Vagina (tissue), 2 donors: ENCODE results near the gene CDC14A. TPM values are rescaled to one million over a fixed set of nuclear protein-coding genes. Genes with fewer than 3 reads are reported as not detected.

Experiments
- DNase-seq, 2 donors: peaks; one replicate each; pipeline ENCODE4 v3.0.0-alpha.2; 2017; ENCODE audit errors: extremely low spot score in 2 of 2
- H3K27ac ChIP-seq: fragments of 200-600 bp; sonication (generic); one replicate; pipeline ENCODE4 v1.5.1; 2019
- H3K27me3 ChIP-seq: fragments of 200-600 bp; sonication (generic); one replicate; pipeline ENCODE4 v1.5.1; 2019
- H3K36me3 ChIP-seq, 2 donors: fragments of 200-600 bp; sonication (generic); one replicate each; pipeline ENCODE4 v1.5.1; 2017 to 2019
- H3K4me1 ChIP-seq: fragments of 200-600 bp; sonication (generic); one replicate; pipeline ENCODE4 v1.5.1; 2019
- H3K4me3 ChIP-seq, 2 donors: fragments of 200-600 bp; sonication (generic); 1 replicate in 1 of 2; 2 replicates in 1 of 2; pipeline ENCODE4 v1.5.1; 2016 to 2019
- H3K9me3 ChIP-seq: fragments of 200-600 bp; sonication (generic); one replicate; pipeline ENCODE4 v1.5.1; 2019
- POLR2A ChIP-seq, 2 donors: fragments of 450-650 bp; IDR thresholded peaks; one replicate each; pipeline ENCODE4 v1.6.1; 2017; ENCODE audit warnings: antibody characterized with exemption in 2 of 2, mild to moderate bottlenecking in 2 of 2, moderate library complexity in 2 of 2
- POLR2AphosphoS5 ChIP-seq, 2 donors: sonication (generic); formaldehyde crosslinking; IDR thresholded peaks; one replicate each; pipeline ENCODE4 v1.9.0; 2017; ENCODE audit warnings: antibody characterized with exemption in 2 of 2, mild to moderate bottlenecking in 2 of 2, low read depth in 1 of 2; ENCODE audit not compliant: insufficient read depth in 1 of 2
- intact Hi-C: fragments of 100-400 bp; cut with DNase I; formaldehyde crosslinking; loops from one replicate; pipeline ENCODE4 v1.15.1; 2023
- total RNA-seq: library from RNA; depleted of rRNA; stranded (reverse); fragments of >200 nt; gene quantifications from one replicate; pipeline ENCODE4 v1.2.3, GENCODE V29; 2016
- TF ChIP-seq, protein P1 (sequence below), 3 experiments: fragments of 450-650 bp in 2 of 3; fragments of 200-600 bp in 1 of 3; sonication (generic) in 1 of 3; IDR thresholded peaks; one replicate each; pipeline ENCODE4 v1.5.1; 2017 to 2019; ENCODE audit warnings: antibody characterized with exemption in 3 of 3, mild to moderate bottlenecking in 2 of 3, moderate library complexity in 2 of 3

The CDC14A gene
- total RNA-seq, 1 donor from 2014 or later, result 14.5 TPM

GRCh38 chr1:100469578-100469977, 117.3 kb downstream of the CDC14A start:
- H3K4me3 ChIP-seq, result no peak overlapping the region
- no peak overlapping the region for H3K27ac ChIP-seq
- H3K36me3 ChIP-seq, result no peaks in the 10 kb centered on the region
- no peak for DNase-seq
- no peaks in the 10 kb centered on the region for H3K9me3 ChIP-seq
- intact Hi-C loops, result no loop called here
- TF ChIP-seq, protein P1, sequence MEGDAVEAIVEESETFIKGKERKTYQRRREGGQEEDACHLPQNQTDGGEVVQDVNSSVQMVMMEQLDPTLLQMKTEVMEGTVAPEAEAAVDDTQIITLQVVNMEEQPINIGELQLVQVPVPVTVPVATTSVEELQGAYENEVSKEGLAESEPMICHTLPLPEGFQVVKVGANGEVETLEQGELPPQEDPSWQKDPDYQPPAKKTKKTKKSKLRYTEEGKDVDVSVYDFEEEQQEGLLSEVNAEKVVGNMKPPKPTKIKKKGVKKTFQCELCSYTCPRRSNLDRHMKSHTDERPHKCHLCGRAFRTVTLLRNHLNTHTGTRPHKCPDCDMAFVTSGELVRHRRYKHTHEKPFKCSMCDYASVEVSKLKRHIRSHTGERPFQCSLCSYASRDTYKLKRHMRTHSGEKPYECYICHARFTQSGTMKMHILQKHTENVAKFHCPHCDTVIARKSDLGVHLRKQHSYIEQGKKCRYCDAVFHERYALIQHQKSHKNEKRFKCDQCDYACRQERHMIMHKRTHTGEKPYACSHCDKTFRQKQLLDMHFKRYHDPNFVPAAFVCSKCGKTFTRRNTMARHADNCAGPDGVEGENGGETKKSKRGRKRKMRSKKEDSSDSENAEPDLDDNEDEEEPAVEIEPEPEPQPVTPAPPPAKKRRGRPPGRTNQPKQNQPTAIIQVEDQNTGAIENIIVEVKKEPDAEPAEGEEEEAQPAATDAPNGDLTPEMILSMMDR (IDR thresholded peaks at IDR 0.05), result no peak
- TF ChIP-seq POLR2AphosphoS5 (IDR thresholded peaks at IDR 0.05; ENCODE audit: insufficient read depth in 1 of 2, low read depth in 1 of 2) (no peak), POLR2A (IDR thresholded peaks at IDR 0.05) (no peak)
- H3K4me1 ChIP-seq, result no peaks in the 10 kb centered on the region
- H3K27me3 ChIP-seq, result no peaks in the 10 kb centered on the region

DNA sequence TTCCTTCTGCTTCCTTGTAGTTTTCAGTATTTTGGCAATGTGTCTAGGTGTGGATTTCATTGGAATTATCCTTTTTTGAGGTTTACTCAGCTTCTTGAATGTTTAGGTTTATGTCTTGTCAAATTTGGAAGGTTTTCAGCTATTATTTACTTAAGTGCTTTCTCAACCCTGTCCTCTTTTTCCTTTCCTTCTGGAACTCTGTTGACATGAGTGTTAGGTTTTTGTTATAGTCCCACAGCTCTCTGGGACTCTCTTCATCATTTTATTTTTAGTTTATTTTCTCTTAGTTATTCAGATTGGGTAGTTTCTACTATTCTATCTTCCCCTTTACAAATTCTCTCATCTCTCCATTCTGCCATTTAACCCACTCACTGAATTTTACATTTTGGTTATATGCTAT, 122.5 kb downstream of the CDC14A start:
- Histone ChIP-seq H3K4me3 (no peak overlapping the region), H3K27ac (no peak overlapping the region), H3K9me3 (no peaks in the 10 kb centered on the region), H3K36me3 (no peaks in the 10 kb centered on the region), H3K4me1 (no peaks in the 10 kb centered on the region), H3K27me3 (no peaks in the 10 kb centered on the region)
- no peak for TF ChIP-seq POLR2AphosphoS5 (IDR thresholded peaks at IDR 0.05; ENCODE audit: insufficient read depth in 1 of 2, low read depth in 1 of 2)
- no peak for TF ChIP-seq POLR2A (IDR thresholded peaks at IDR 0.05)
- TF ChIP-seq, protein P1 (IDR thresholded peaks at IDR 0.05), result no peak
- intact Hi-C loops, result no loop called here
- DNase-seq, result no peak

DNA sequence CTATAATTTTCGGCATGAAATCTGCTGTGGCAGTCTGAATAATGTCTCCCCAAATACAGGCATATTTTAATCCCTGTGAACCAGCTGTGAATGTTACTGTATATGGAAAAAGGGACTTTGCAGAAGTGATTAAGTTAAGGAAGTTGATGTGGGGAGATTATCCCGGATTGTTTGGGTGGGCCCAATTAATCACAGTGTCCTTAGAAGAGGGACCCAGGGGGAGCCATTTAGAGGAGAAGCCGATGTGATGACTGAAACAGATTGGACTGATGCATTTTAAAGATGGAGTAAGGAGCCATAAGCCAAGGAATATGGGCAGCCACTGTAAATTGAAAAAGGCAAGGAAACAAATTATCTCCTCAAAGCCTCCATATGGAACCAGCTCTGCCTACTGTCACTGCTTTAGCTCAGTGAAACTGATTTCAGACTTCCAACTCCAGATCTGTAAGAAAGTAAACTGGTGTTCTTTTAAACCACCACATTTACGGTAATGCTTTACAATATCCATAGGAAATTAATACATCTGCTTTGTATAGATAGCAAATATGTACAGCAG, 124.5 kb downstream of the CDC14A start:
- intact Hi-C loops, result no loop called here
- TF ChIP-seq POLR2A (IDR thresholded peaks at IDR 0.05) (no peak), POLR2AphosphoS5 (IDR thresholded peaks at IDR 0.05; ENCODE audit: insufficient read depth in 1 of 2, low read depth in 1 of 2) (no peak)
- TF ChIP-seq, protein P1 (IDR thresholded peaks at IDR 0.05), result no peak

GRCh38 chr1:100478816-100479215, 126.5 kb downstream of the CDC14A start:
- H3K4me1 ChIP-seq, result no peaks in the 10 kb centered on the region
- no peaks in the 10 kb centered on the region for H3K9me3 ChIP-seq
- H3K27me3 ChIP-seq, result no peaks in the 10 kb centered on the region
- no peaks in the 10 kb centered on the region for H3K36me3 ChIP-seq
- intact Hi-C loops, result no loop called here
- no peak for DNase-seq
- TF ChIP-seq POLR2A (IDR thresholded peaks at IDR 0.05), result no peak
- TF ChIP-seq, protein P1 (IDR thresholded peaks at IDR 0.05), result no peak
- no peak for TF ChIP-seq POLR2AphosphoS5 (IDR thresholded peaks at IDR 0.05; ENCODE audit: insufficient read depth in 1 of 2, low read depth in 1 of 2)
- H3K27ac ChIP-seq, result no peak overlapping the region
- no peak overlapping the region for H3K4me3 ChIP-seq

More for the DNA sequence above, 124.5 kb downstream of the CDC14A start:
- H3K27ac ChIP-seq, result no peak overlapping the region
- H3K9me3 ChIP-seq, result no peaks in the 10 kb centered on the region
- DNase-seq, result no peak
- no peaks in the 10 kb centered on the region for H3K27me3 ChIP-seq
- no peaks in the 10 kb centered on the region for H3K4me1 ChIP-seq
- H3K4me3 ChIP-seq, result no peak overlapping the region
- no peaks in the 10 kb centered on the region for H3K36me3 ChIP-seq

- H3K9me3 ChIP-seq, result no peaks in the 10 kb centered on the region
- TF ChIP-seq, protein P1 (IDR thresholded peaks at IDR 0.05), result no peak
- no peak for TF ChIP-seq POLR2AphosphoS5 (IDR thresholded peaks at IDR 0.05; ENCODE audit: insufficient read depth in 1 of 2, low read depth in 1 of 2)
- no peak for TF ChIP-seq POLR2A (IDR thresholded peaks at IDR 0.05)
- no peak for DNase-seq
- intact Hi-C loops, result no loop called here
- no peak overlapping the region for H3K27ac ChIP-seq
- no peaks in the 10 kb centered on the region for H3K27me3 ChIP-seq
- no peaks in the 10 kb centered on the region for H3K36me3 ChIP-seq
- H3K4me3 ChIP-seq, result no peak overlapping the region
- no peaks in the 10 kb centered on the region for H3K4me1 ChIP-seq
Measured at GRCh38 chr1:100479620-100480338, 127.5 kb downstream of the CDC14A start.
